ENCODE measurements around the gene MCM8. TPM values are rescaled to one million over a fixed set of nuclear protein-coding genes. Genes with fewer than 3 reads are reported as not detected.

MCM8 gene
- total RNA-seq, 1 experiment from 2014 or later = 27.0 TPM

DNA sequence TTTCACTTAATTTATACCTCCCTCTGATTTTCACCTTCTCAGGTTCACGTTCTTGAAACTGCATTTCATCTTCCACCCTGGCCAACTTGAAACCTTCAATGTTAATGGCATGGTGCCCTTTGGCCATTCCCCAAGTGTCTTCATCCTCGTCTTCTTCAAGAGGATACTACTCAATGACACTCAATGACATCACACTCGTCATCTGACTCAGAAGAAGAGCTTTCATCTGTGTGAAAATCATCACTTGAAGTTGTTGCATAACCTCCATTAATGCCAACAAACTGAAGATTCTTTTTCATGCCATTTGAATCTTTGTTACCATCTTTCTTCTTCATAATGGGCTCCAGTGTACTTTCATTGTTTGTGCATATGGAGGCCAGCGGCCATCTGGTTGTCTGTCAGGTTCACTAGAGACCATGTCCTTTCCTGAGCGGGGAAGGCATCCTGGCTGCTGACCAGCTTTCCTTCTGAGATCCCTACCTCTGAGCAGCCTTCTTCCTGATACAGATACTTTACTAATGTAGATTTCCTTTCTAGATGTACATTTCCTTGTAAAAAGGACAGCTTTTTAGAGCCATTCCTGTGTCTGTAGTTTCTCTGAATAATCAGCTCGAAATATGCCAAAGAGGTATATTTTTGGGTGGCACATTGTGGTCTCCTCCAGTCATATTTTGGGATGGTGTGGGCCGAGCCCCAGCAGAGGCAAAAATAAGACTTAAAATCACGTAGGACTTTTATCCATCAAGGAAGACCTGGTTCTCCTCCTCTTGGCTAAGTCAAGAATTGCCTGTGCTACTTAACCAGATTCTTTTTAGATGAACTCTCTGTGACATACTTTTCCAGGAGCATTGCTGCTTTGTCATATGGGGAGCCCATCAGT lies 21.4 kb upstream of the MCM8 start:
- ChIA-PET POLR2A (ENCODE audit: unreplicated experiment) (no interaction called here), CTCF (no interaction called here)
- no TSS peak for BruUV-seq (replicated peaks)
- Histone ChIP-seq H3K9me3 (ENCODE audit: low read length) (no peaks in the 10 kb centered on the region), H3K27ac (ENCODE audit: low read length) (no peak overlapping the region), H3K9ac (ENCODE audit: low read length) (no peak overlapping the region), H4K20me1 (ENCODE audit: low read length) (no peaks in the 10 kb centered on the region), H3K4me3 (ENCODE audit: low read length) (no peak overlapping the region), H3K9me2 (replicated peaks; ENCODE audit: low read length) (no peaks in the 10 kb centered on the region), H3F3A (ENCODE audit: low read length, unreplicated experiment) (no peaks in the 10 kb centered on the region), H2AFZ (ENCODE audit: low read length) (no peak overlapping the region), H3K4me1 (ENCODE audit: insufficient read depth, low read length) (no peaks in the 10 kb centered on the region), H3K79me2 (ENCODE audit: low read length) (no peaks in the 10 kb centered on the region), H3K27me3 (ENCODE audit: low read length) (peaks cover 29% of the 10 kb centered on the region), H3K4me2 (ENCODE audit: low read length) (no peak overlapping the region), H3K36me3 (ENCODE audit: low read depth, low read length) (no peaks in the 10 kb centered on the region)
- ATAC-seq (no peak), DNase-seq (no peak)
- intact Hi-C loops (cut with micrococcal nuclease) = no loop called here
- TF ChIP-seq, protein P1, sequence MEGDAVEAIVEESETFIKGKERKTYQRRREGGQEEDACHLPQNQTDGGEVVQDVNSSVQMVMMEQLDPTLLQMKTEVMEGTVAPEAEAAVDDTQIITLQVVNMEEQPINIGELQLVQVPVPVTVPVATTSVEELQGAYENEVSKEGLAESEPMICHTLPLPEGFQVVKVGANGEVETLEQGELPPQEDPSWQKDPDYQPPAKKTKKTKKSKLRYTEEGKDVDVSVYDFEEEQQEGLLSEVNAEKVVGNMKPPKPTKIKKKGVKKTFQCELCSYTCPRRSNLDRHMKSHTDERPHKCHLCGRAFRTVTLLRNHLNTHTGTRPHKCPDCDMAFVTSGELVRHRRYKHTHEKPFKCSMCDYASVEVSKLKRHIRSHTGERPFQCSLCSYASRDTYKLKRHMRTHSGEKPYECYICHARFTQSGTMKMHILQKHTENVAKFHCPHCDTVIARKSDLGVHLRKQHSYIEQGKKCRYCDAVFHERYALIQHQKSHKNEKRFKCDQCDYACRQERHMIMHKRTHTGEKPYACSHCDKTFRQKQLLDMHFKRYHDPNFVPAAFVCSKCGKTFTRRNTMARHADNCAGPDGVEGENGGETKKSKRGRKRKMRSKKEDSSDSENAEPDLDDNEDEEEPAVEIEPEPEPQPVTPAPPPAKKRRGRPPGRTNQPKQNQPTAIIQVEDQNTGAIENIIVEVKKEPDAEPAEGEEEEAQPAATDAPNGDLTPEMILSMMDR (conservative IDR thresholded peaks at IDR 0.05; ENCODE audit: low read depth, low read length) = no peak
- no peak for TF ChIP-seq EZH2phosphoT487 (IDR thresholded peaks at IDR 0.05; ENCODE audit: borderline replicate concordance, low read length)
- TF ChIP-seq EZH2 (IDR thresholded peaks at IDR 0.05; ENCODE audit: low read length, unreplicated experiment) = no peak

DNA sequence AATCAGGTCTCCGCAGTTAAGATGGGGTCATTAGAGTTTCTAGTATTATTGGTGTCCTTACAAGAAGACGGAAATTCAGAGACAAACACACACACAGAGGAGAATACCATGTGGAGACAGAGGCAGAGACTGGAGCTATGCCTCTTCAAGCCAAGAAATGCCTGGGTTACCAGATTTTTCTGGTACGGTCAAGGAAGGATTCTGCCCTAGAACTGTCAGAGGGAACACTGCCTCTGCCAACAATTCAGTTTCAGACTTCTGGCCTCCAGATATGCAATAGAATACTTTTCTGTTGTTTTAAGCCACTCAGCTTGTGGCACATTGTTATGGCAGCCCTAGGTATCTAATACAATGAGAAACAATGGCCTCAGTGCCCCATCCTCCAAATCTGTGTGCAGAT lies 19.0 kb upstream of the MCM8 start:
- no TSS peak for BruUV-seq (replicated peaks)

More for the DNA sequence above, 19.0 kb upstream of the MCM8 start:
- H3K79me2 ChIP-seq (ENCODE audit: low read length) = no peaks in the 10 kb centered on the region
- no peak for TF ChIP-seq EZH2phosphoT487 (IDR thresholded peaks at IDR 0.05; ENCODE audit: borderline replicate concordance, low read length)
- TF ChIP-seq, protein P1 (conservative IDR thresholded peaks at IDR 0.05; ENCODE audit: low read depth, low read length) = no peak
- TF ChIP-seq EZH2 (IDR thresholded peaks at IDR 0.05; ENCODE audit: low read length, unreplicated experiment) = no peak
- H3K9me3 ChIP-seq (ENCODE audit: low read length) = no peaks in the 10 kb centered on the region
- no peak for ATAC-seq
- peaks cover 16% of the 10 kb centered on the region; the same call in 1 of the 2 replicates for H3K27me3 ChIP-seq (ENCODE audit: low read length)
- no peak for DNase-seq
- intact Hi-C loops (cut with micrococcal nuclease) = loop anchor here (5.0 kb wide), 3 partner anchors 124 to 364 kb away; no protein-coding TSS in a partner anchor
- H3K9ac ChIP-seq (ENCODE audit: low read length) = no peak overlapping the region
- H3K36me3 ChIP-seq (ENCODE audit: low read depth, low read length) = no peaks in the 10 kb centered on the region
- H3K27ac ChIP-seq (ENCODE audit: low read length) = no peak overlapping the region
- no peaks in the 10 kb centered on the region for H3K9me2 ChIP-seq (replicated peaks; ENCODE audit: low read length)
- no peaks in the 10 kb centered on the region for H3K4me1 ChIP-seq (ENCODE audit: insufficient read depth, low read length)
- no peaks in the 10 kb centered on the region for H3F3A ChIP-seq (ENCODE audit: low read length, unreplicated experiment)
- no peaks in the 10 kb centered on the region for H4K20me1 ChIP-seq (ENCODE audit: low read length)
- CTCF ChIA-PET = no interaction called here
- no peak overlapping the region for H3K4me2 ChIP-seq (ENCODE audit: low read length)
- POLR2A ChIA-PET (ENCODE audit: unreplicated experiment) = no interaction called here
- H2AFZ ChIP-seq (ENCODE audit: low read length) = no peak overlapping the region
- H3K4me3 ChIP-seq (ENCODE audit: low read length) = no peak overlapping the region

Data from PC-3 (cell line).